ENCODE measurements around the gene OGFRL1. TPM values are rescaled to one million over a fixed set of nuclear protein-coding genes. Genes with fewer than 3 reads are reported as not detected.

Gene OGFRL1
- total and polyA plus RNA-seq, 2 of the 4 experiments (the other 2 are of a cell fraction): 5.4 to 5.7 TPM

GRCh38 chr6:71330501-71330900 lies 41.9 kb downstream of the OGFRL1 start:
- no peak for TF ChIP-seq FOS (IDR thresholded peaks at IDR 0.05; ENCODE audit: low read depth, low read length)
- TF ChIP-seq RAD21 (IDR thresholded peaks at IDR 0.05; ENCODE audit: low read length): no peak
- TF ChIP-seq RFX5 (IDR thresholded peaks at IDR 0.05; ENCODE audit: low read depth, low read length): no peak
- TF ChIP-seq CTCF (conservative IDR thresholded peaks at IDR 0.05; ENCODE audit: low read depth, low read length): no peak
- TF ChIP-seq MXI1 (IDR thresholded peaks at IDR 0.05; ENCODE audit: borderline replicate concordance, low read depth, low read length): no peak
- TF ChIP-seq RCOR1 (IDR thresholded peaks at IDR 0.05; ENCODE audit: insufficient replicate concordance, low read length): no peak
- no peak for TF ChIP-seq POLR2A (IDR thresholded peaks at IDR 0.05; ENCODE audit: low read depth, low read length)
- no peak for TF ChIP-seq BHLHE40 (IDR thresholded peaks at IDR 0.05; ENCODE audit: low read depth, low read length)
- no peak for TF ChIP-seq CHD1 (IDR thresholded peaks at IDR 0.05; ENCODE audit: low read depth, low read length)
- no peak for TF ChIP-seq USF2 (IDR thresholded peaks at IDR 0.05; ENCODE audit: low read depth, low read length)
- TF ChIP-seq CEBPB (IDR thresholded peaks at IDR 0.05; ENCODE audit: low read depth, low read length): no peak
- Histone ChIP-seq H4K8ac (ENCODE audit: low read depth in 2 of 2, low read length in 2 of 2) (no peak overlapping the region), H3K27me3 (ENCODE audit: control insufficient read depth, insufficient read depth, low read length) (no peaks in the 10 kb centered on the region), H3K9ac (ENCODE audit: low read depth, low read length) (no peak overlapping the region), H2AK5ac (ENCODE audit: low read depth, low read length) (no peak overlapping the region), H2AK9ac (replicated peaks; ENCODE audit: low read depth, low read length, poor library complexity) (no peak overlapping the region), H3K4ac (ENCODE audit: low read depth, low read length) (no peak overlapping the region), H3K79me1 (ENCODE audit: low read depth in 1 of 2, low read length in 2 of 2) (peaks cover under 1 to 5% of the 10 kb centered on the region in 2 experiments; a peak in 2 of 4 replicates), H3K4me1 (ENCODE audit: control insufficient read depth, insufficient read depth, low read length) (peaks cover 6% of the 10 kb centered on the region), H3K9me1 (ENCODE audit: insufficient read depth, low read length) (peaks cover 6% of the 10 kb centered on the region), H3K9me3 (ENCODE audit: control insufficient read depth, insufficient read depth, low read length) (no peaks in the 10 kb centered on the region), H3K36me3 (ENCODE audit: control insufficient read depth, insufficient read depth, low read length) (no peaks in the 10 kb centered on the region), H4K91ac (ENCODE audit: insufficient read depth, low read depth, low read length) (no peak overlapping the region), H4K20me1 (ENCODE audit: insufficient read depth, low read length) (no peaks in the 10 kb centered on the region), H2BK20ac (ENCODE audit: low read depth, low read length) (no peak overlapping the region), H3K4me2 (ENCODE audit: low read depth, low read length) (no peak overlapping the region), H3K27ac (ENCODE audit: insufficient read depth, low read length) (no peak overlapping the region), H2BK5ac (ENCODE audit: low read depth, low read length, poor library complexity, severe bottlenecking) (no peak overlapping the region), H3K4me3 (ENCODE audit: insufficient read depth, low read depth, low read length) (no peak overlapping the region), H2AFZ (replicated peaks; ENCODE audit: low read length, poor library complexity) (no peak overlapping the region), H3K56ac (ENCODE audit: extremely low read depth, insufficient read depth, low read length) (no peak overlapping the region), H3K14ac (replicated peaks; ENCODE audit: low read depth, low read length) (no peak overlapping the region), H3K18ac (ENCODE audit: low read depth, low read length) (no peak overlapping the region), H3K23ac (ENCODE audit: low read depth, low read length) (no peak overlapping the region), H4K5ac (ENCODE audit: low read depth, low read length) (no peak overlapping the region), H2BK15ac (ENCODE audit: low read depth, low read length) (no peak overlapping the region), H2BK120ac (ENCODE audit: low read depth, low read length) (no peak overlapping the region)
- dilution Hi-C loops (cut with HindIII; ENCODE audit: low sequenced_read_pairs, unreplicated experiment) (no loop called here), in situ Hi-C loops (cut with MboI; ENCODE audit: low sequenced_read_pairs) (no loop called here), intact Hi-C loops (cut with micrococcal nuclease) (no loop called here)
- BruUV-seq (replicated peaks): no TSS peak
- WGBS, 2 experiments (ENCODE audit: extremely low coverage in 2 of 2, insufficient read length in 1 of 2): no CpG with 5 or more reads among the region's 3 CpGs
- ChIA-PET POLR2A (ENCODE audit: unreplicated experiment) (no interaction called here), CTCF (no interaction called here)
- DNase-seq (no peak), ATAC-seq (ENCODE audit: low read depth) (no peak)
